ENCODE results near the gene EYA2. TPM values are rescaled to one million over a fixed set of nuclear protein-coding genes. Genes with fewer than 3 reads are reported as not detected.

The EYA2 gene
- total and polyA plus RNA-seq, 2 donors (not counting 3 experiments of a cell fraction or from before 2014, with no cell fraction given), result not detected

GRCh38 chr20:47191956-47192355 lies 297.3 kb downstream of the EYA2 start:
- BruUV-seq (replicated peaks), result no TSS peak
- no peak for TF ChIP-seq POLR2A (IDR thresholded peaks at IDR 0.05; ENCODE audit: low read depth, low read length)
- TF ChIP-seq EZH2 (IDR thresholded peaks at IDR 0.05; ENCODE audit: borderline replicate concordance, low read depth, low read length, severe bottlenecking), result no peak
- no peak for TF ChIP-seq FOS (IDR thresholded peaks at IDR 0.05; ENCODE audit: borderline replicate concordance, insufficient read depth, low read length)
- TF ChIP-seq MYC (IDR thresholded peaks at IDR 0.05; ENCODE audit: low read depth, low read length), result no peak
- TF ChIP-seq POLR2AphosphoS5 (IDR thresholded peaks at IDR 0.05; ENCODE audit: insufficient read depth, low read depth, low read length), result no peak
- no peak for TF ChIP-seq GATA2 (IDR thresholded peaks at IDR 0.05; ENCODE audit: insufficient read depth, insufficient read length, low read depth, low read length)
- no peak for TF ChIP-seq JUN (IDR thresholded peaks at IDR 0.05; ENCODE audit: borderline replicate concordance, insufficient read depth, insufficient read length, low read depth)
- no peak for TF ChIP-seq CTCF (IDR thresholded peaks at IDR 0.05; ENCODE audit: extremely low read depth in 1 of 2, insufficient read depth in 1 of 2, low read depth in 1 of 2, low read length in 2 of 2)
- TF ChIP-seq MAX (IDR thresholded peaks at IDR 0.05; ENCODE audit: insufficient read depth, insufficient read length), result no peak
- ChIA-PET POLR2A (no interaction called here), CTCF (interaction anchor here (0.7 to 1.2 kb wide), 2 partner anchors 192 to 226 kb away, joined by 3 read pairs; no protein-coding TSS in a partner anchor)
- Histone ChIP-seq H3K27me3 (ENCODE audit: control insufficient read depth in 2 of 2, insufficient read depth in 2 of 2, low read length in 2 of 2) (peaks cover 6 to 8% of the 10 kb centered on the region in 2 experiments), H3K9me3 (replicated peaks; ENCODE audit: control insufficient read depth, insufficient read depth, low read length) (no peaks in the 10 kb centered on the region), H3K27ac (ENCODE audit: insufficient read depth, low read depth, low read length) (no peak overlapping the region), H3K9ac (replicated peaks; ENCODE audit: extremely low read depth, insufficient read depth, low read length) (no peak overlapping the region), H3K9me1 (replicated peaks; ENCODE audit: control insufficient read depth, extremely low read depth, insufficient read depth, low read length) (no peaks in the 10 kb centered on the region), H3K79me2 (ENCODE audit: control insufficient read depth, insufficient read depth, low read length) (no peaks in the 10 kb centered on the region), H3K4me1 (ENCODE audit: control insufficient read depth, extremely low read depth, insufficient read depth, low read length) (peaks cover 3% of the 10 kb centered on the region), H3K4me2 (ENCODE audit: insufficient read depth, low read length) (no peak overlapping the region), H3K36me3 (ENCODE audit: control insufficient read depth in 2 of 2, extremely low read depth in 1 of 2, insufficient read depth in 2 of 2, low read length in 2 of 2) (no peaks in the 10 kb centered on the region), H2AFZ (ENCODE audit: low read depth, low read length) (no peak overlapping the region), H4K20me1 (replicated peaks; ENCODE audit: control insufficient read depth, extremely low read depth, insufficient read depth, low read length) (no peaks in the 10 kb centered on the region), H3K4me3 (replicated peaks in 1 of 3; ENCODE audit: insufficient read depth in 1 of 3, low read depth in 1 of 3, low read length in 3 of 3) (no peak overlapping the region)
- dilution Hi-C loops (cut with MboI; ENCODE audit: extremely low pct_ligation_motif_present, low sequenced_read_pairs), result no loop called here
- FAIRE-seq (no peak), DNase-seq (ENCODE audit: low read depth, low spot score) (no peak)
- intact Hi-C loops (cut with micrococcal nuclease), result no loop called here

Data from endothelial cell of umbilical vein (primary cell).